Parietal lobe (tissue), 1 donor: ENCODE data around the gene TADA2A. TPM values are rescaled to one million over a fixed set of nuclear protein-coding genes. Genes with fewer than 3 reads are reported as not detected.

ENCODE experiments used
- total RNA-seq: library from RNA; depleted of rRNA; stranded (reverse); fragments of >200 nt; gene quantifications from one replicate; pipeline ENCODE4 v1.2.3, GENCODE V29; 2014

Gene TADA2A
- 46.3 TPM for total RNA-seq

GRCh38 chr17:37406635-37407461 is at the start of gene TADA2A, which contains the start of gene ACACA:
TADA2A (plus strand) TSS chr17:37406886; CDS start chr17:37411366, 4,480 bp downstream.
ACACA (minus strand) TSS chr17:37406836; CDS start chr17:37406299, 537 bp downstream.

DNA sequence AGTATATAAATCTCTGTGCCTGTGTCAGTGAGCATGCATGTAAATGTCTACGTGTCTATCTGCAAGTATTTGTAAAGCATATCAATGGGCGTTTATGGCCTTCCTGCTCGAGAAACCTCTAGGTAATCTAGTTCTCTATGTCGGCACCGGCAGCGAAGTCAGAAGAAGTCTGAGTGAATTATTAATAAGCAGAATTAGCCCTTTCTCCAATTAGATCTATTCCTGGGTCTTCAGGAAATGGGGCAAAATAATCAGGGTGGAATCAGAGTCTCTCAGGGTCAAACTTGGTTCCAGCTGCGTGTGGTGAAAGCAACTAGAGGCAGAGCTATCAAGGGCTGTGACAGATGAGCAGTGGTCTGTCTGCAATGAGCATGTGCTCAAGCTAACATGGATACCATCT is 31.0 kb upstream of the TADA2A start, which contains the start of gene C17orf78:
Gene C17orf78 (plus strand): TSS at position 280 of the 400 bp plus-strand sequence. CDS start 108 bp downstream, at position 388.

GRCh38 chr17:37489197-37490001 is 82.7 kb downstream of the TADA2A start, which contains the start of gene DUSP14:
DUSP14 (plus strand) TSS chr17:37489891; CDS start chr17:37512273, 22,382 bp downstream.

Other genes with a start within 250 kb of the TADA2A start
- gene C17orf78, start 30.9 kb upstream of the TADA2A start, total RNA-seq, result not detected
- 182 TPM for gene ACACA, start 50 bp upstream of the TADA2A start, total RNA-seq
- gene DUSP14, start 83.0 kb downstream of the TADA2A start, total RNA-seq, result 12.2 TPM
- 66.4 TPM for gene SYNRG, start 202.5 kb downstream of the TADA2A start, total RNA-seq
- 49.8 TPM for gene DDX52, start 236.6 kb downstream of the TADA2A start, total RNA-seq